ENCODE results near the gene MRPS34.

DNA sequence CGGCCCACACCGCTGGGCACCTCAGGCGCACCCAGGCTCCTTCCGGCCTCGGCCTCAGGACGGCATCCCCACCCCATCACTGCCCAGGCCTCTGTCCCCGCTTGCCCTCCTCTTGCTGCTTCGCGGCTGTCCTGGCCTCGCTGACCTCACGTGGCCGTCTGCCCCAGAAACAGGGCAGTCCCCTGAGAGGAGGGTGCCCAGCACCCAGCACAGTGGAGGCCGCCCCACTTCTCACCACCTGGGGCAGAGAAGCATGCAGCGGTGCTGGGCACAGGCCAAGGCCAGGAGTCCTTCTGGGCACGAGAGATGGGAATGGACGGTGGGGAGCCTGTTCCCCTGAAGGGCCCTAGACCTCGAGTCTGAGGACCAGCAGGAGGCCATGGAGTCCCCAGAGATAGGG is 44.8 kb upstream of the MRPS34 start:
- TF ChIP-seq CTCF (IDR thresholded peaks at IDR 0.05; ENCODE audit: low read length) (no peak), EZH2 (IDR thresholded peaks at IDR 0.05; ENCODE audit: borderline replicate concordance, low read length) (no peak)

All from OCI-LY1 (cell line).